Airway epithelial cell (primary cell): ENCODE results near the gene PSMB10. TPM values are rescaled to one million over a fixed set of nuclear protein-coding genes. Genes with fewer than 3 reads are reported as not detected.

ENCODE experiments used
- total RNA-seq: library from RNA; depleted of rRNA; stranded (reverse); fragments of >200 nt; gene quantifications from 2 replicates; pipeline ENCODE4 v1.2.3, GENCODE V29; 2015

The PSMB10 gene
- 18.6 and 25.6 TPM in 2 replicates for total RNA-seq

GRCh38 chr16:67936124-67936879 is at the start of gene PSMB10:
TSS of gene PSMB10 (minus strand) at chr16:67936850. CDS start at chr16:67936749, 101 bp downstream.

DNA sequence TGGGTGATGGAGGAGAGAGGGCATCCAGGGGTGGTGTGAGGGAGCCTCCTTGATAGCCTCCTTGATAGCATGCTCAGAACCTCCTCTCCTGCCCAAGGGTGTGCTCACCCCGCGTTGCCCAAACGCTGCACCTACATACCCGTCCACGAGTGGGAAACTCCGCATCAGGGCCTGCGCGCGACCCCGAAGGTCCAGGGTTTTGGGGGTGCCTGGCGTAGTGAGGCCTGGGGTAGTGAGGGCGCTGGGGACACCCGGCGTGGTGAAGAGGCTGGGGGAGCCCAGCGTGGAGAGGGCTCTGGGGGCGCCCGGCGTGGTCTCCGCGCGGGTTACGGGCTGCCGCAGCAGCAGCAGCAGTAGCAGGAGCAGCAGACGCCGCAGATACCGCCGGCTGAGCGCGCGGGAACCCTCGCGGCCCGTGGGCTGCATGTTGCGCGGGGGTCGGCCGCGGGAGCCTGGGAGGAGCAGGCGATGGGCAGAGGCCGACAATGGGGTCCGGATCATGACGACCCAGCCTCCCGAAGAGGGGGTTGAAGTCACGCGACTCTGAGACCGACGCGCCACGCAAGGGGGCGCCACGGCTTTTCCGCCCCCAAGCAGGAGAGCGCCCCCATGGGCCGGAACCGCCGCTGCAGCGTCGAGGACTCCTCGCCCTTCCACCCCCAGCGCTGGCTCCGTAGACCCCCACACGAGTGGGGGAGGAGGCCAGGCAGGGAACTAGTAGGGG is 43.5 kb upstream of the PSMB10 start, which contains the start of gene DPEP3:
DPEP3 (minus strand) TSS at position 545 of the 724 bp plus-strand sequence; CDS start at position 426, 119 bp downstream.

GRCh38 chr16:67968400-67969253 is 32.0 kb upstream of the PSMB10 start, which contains the start of gene SLC12A4:
TSS of gene SLC12A4 (minus strand) at chr16:67968637. CDS start at chr16:67968553, 84 bp downstream.

GRCh38 chr16:67943619-67944504 is 7.2 kb upstream of the PSMB10 start, which contains the start of gene LCAT:
TSS of gene LCAT (minus strand) at chr16:67944120. CDS start at chr16:67944101, 19 bp downstream.

GRCh38 chr16:67931712-67932461 is 4.8 kb downstream of the PSMB10 start, which contains the start of gene CTRL:
TSS of gene CTRL (minus strand) at chr16:67931862. CDS start at chr16:67931852, 10 bp downstream.

DNA sequence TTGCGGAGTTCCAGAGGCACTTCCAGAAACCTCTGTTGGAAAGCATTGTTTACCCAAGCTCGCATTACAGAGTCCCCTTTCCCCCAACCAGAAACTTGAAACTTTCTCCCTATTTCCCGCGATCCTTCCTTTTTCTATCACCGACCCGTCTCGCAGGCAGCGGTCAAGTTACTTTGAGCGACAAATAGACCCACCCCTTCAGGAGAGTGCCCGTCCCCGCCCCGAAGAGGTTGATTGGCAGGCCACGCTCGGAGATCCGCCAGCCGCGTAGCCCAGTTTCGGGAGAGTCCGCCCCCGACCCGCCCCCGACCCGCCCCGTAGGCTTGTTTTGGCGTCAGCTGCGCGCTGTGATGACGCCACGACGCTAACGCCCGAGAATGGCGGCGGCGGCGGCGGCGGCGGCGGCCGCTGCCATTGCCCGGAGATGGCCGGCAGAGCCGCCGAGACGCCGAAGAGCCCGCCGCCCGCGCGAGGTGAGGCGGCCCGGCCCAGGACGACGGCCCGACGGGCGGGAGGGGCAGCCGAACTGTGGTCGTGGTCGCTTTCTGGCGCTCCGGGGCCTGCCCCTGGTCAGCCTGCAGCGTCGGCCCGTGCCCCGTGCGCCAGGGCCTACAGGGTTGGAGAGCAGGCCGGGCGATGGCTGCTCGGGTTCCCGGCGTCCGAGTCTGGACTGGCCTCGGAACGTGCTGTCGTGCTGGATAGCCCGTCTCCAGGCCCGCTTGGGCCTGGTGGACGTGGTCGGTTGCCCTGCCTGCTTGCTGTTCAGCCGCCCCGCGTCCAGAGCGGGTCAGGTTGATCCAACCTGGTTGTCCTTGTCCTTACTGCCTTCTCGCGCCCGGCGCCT is 43.5 kb downstream of the PSMB10 start, which contains the start of gene PSKH1:
PSKH1 (plus strand) TSS at position 356 of the 844 bp plus-strand sequence. CDS start 15,496 bp downstream, outside the sequence.

GRCh38 chr16:67884684-67885083 is 52.0 kb downstream of the PSMB10 start, which contains the start of gene NRN1L:
TSS of gene NRN1L (plus strand) at chr16:67884885. CDS start at chr16:67884904, 19 bp downstream.

Other genes with a start within 250 kb of the PSMB10 start
- 20.0 and 23.6 TPM in 2 replicates for gene GFOD2, start 217.5 kb downstream of the PSMB10 start, total RNA-seq
- 4.1 and 5.0 TPM in 2 replicates for gene RANBP10, start 130.3 kb downstream of the PSMB10 start, total RNA-seq
- 0.07 and 0.09 TPM in 2 replicates for gene TSNAXIP1, start 130.0 kb downstream of the PSMB10 start, total RNA-seq
- gene THAP11, start 94.5 kb downstream of the PSMB10 start, total RNA-seq = 38.4 and 46.5 TPM in 2 replicates
- gene NUTF2, start 89.9 kb downstream of the PSMB10 start, total RNA-seq = 128 and 387 TPM in 2 replicates
- gene CENPT, start 89.2 kb downstream of the PSMB10 start, total RNA-seq = 20.2 and 23.8 TPM in 2 replicates
- 46.6 and 50.2 TPM in 2 replicates for gene EDC4, start 63.8 kb downstream of the PSMB10 start, total RNA-seq
- gene NRN1L, start 52.0 kb downstream of the PSMB10 start, total RNA-seq = 0.60 TPM in 1 of 2 replicates, not detected in the other
- 6.4 and 10.9 TPM in 2 replicates for gene PSKH1, start 43.6 kb downstream of the PSMB10 start, total RNA-seq
- gene CTRL, start 5.0 kb downstream of the PSMB10 start, total RNA-seq = 1.5 TPM in 1 of 2 replicates, not detected in the other
- 3.4 and 7.1 TPM in 2 replicates for gene LCAT, start 7.3 kb upstream of the PSMB10 start, total RNA-seq
- gene SLC12A4, start 31.8 kb upstream of the PSMB10 start, total RNA-seq = 34.3 and 43.0 TPM in 2 replicates
- gene DPEP3, start 43.6 kb upstream of the PSMB10 start, total RNA-seq = not detected in 2 replicates
- gene DPEP2, start 62.6 kb upstream of the PSMB10 start, total RNA-seq = not detected in 2 replicates
- gene DPEP2NB, start 79.1 kb upstream of the PSMB10 start, total RNA-seq = not detected in 2 replicates
- 6.5 and 10.6 TPM in 2 replicates for gene DDX28, start 86.4 kb upstream of the PSMB10 start, total RNA-seq
- 30.4 and 35.0 TPM in 2 replicates for gene DUS2, start 86.4 kb upstream of the PSMB10 start, total RNA-seq
- 11.3 and 14.7 TPM in 2 replicates for gene NFATC3, start 148.5 kb upstream of the PSMB10 start, total RNA-seq